Spleen (tissue), 7 donors: ENCODE results near the gene SHC4.

ENCODE experiments used
- POLR2A ChIP-seq, 3 donors: fragments of 450-650 bp; IDR thresholded peaks; one replicate each; pipeline ENCODE4 v1.5.1; 2017; ENCODE audit warnings: antibody characterized with exemption in 3 of 3, mild to moderate bottlenecking in 1 of 3
- TF ChIP-seq, protein P1 (sequence below), 11 experiments: fragments of 200-600 bp in 7 of 11; fragments of 450-650 bp in 4 of 11; sonication (generic) in 4 of 11; IDR thresholded peaks in 8 of 11; conservative IDR thresholded peaks in 3 of 11; 1 replicate in 7 of 11; 2 replicates in 4 of 11; pipeline versions ENCODE4 v1.4.0 to v1.8.0; 2016 to 2021; ENCODE audit warnings: antibody characterized with exemption in 11 of 11, inconsistent platforms in 4 of 11, mild to moderate bottlenecking in 1 of 11
- donor health status: DM: no; HTN: no; CAD: no; lungs with moderate emphysema.
- donor health status: DM: no; HTN: no; CAD: no.
- donor health status: DM: no; HTN: no; CAD: no.

GRCh38 chr15:48876057-48876456 is 87.7 kb downstream of the SHC4 start:
- TF ChIP-seq, protein P1, sequence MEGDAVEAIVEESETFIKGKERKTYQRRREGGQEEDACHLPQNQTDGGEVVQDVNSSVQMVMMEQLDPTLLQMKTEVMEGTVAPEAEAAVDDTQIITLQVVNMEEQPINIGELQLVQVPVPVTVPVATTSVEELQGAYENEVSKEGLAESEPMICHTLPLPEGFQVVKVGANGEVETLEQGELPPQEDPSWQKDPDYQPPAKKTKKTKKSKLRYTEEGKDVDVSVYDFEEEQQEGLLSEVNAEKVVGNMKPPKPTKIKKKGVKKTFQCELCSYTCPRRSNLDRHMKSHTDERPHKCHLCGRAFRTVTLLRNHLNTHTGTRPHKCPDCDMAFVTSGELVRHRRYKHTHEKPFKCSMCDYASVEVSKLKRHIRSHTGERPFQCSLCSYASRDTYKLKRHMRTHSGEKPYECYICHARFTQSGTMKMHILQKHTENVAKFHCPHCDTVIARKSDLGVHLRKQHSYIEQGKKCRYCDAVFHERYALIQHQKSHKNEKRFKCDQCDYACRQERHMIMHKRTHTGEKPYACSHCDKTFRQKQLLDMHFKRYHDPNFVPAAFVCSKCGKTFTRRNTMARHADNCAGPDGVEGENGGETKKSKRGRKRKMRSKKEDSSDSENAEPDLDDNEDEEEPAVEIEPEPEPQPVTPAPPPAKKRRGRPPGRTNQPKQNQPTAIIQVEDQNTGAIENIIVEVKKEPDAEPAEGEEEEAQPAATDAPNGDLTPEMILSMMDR (IDR thresholded peaks at IDR 0.05 in 8 of 11, conservative IDR thresholded peaks at IDR 0.05 in 3 of 11): no peak
- TF ChIP-seq POLR2A (IDR thresholded peaks at IDR 0.05): no peak
